SK-N-SH (cell line): ENCODE measurements around the gene CNOT1. TPM values are rescaled to one million over a fixed set of nuclear protein-coding genes. Genes with fewer than 3 reads are reported as not detected.

ENCODE experiments used
- CTCF ChIA-PET: fragments of 300-600, 350-600 bp; formaldehyde crosslinking; extraction: SDS; loops from one replicate; lab custom pipeline; 2021; lab: Yijun Ruan, JAX
- POLR2A ChIA-PET: fragments of 350-600 bp; sonication (Branson Sonifier 250); formaldehyde crosslinking; extraction: SDS; loops from one replicate; lab custom pipeline; 2020; ENCODE audit warnings: antibody characterized with exemption, inconsistent platforms; lab: Yijun Ruan, JAX
- DNase-seq: peaks from one replicate; pipeline ENCODE4 v3.0.0; 2012
- H2AFZ ChIP-seq: fragments of 200-600 bp; sonication (generic); 2 replicates; pipeline ENCODE4 v1.8.1; 2016; ENCODE audit warnings: antibody characterized with exemption, mild to moderate bottlenecking, low read depth
- H3F3A ChIP-seq: fragments of 200-600 bp; sonication (generic); replicated peaks from 2 replicates; pipeline ENCODE3; 2016; ENCODE audit warnings: antibody characterized with exemption, mild to moderate bottlenecking; ENCODE audit not compliant: insufficient read depth
- H3K27ac ChIP-seq, 2 experiments: fragments of 200-500 bp in 1 of 2; fragments of 200-600 bp in 1 of 2; sonication (Bioruptor generic) in 1 of 2; sonication (generic), shearing (Covaris generic) in 1 of 2; 2 replicates each; pipeline versions ENCODE4 v1.5.1 to v1.6.1; 2014 to 2016; ENCODE audit warnings: low read depth in 2 of 2, inconsistent platforms in 1 of 2, low read length in 1 of 2, mild to moderate bottlenecking in 1 of 2, mixed read lengths in 1 of 2
- H3K27me3 ChIP-seq: fragments of 200-600 bp; sonication (generic), shearing (Covaris generic); 2 replicates; pipeline ENCODE4 v1.6.1; 2016; ENCODE audit warnings: mixed run types; ENCODE audit not compliant: insufficient read depth
- H3K36me3 ChIP-seq, 2 experiments: fragments of 200-500 bp in 1 of 2; fragments of 200-600 bp in 1 of 2; sonication (Bioruptor generic) in 1 of 2; sonication (generic) in 1 of 2; replicated peaks in 1 of 2; 2 replicates each; pipeline versions ENCODE3 to v1.5.1; 2014 to 2016; ENCODE audit warnings: low read length in 1 of 2, mild to moderate bottlenecking in 1 of 2; ENCODE audit not compliant: insufficient read depth in 2 of 2, control insufficient read depth in 1 of 2
- H3K4me1 ChIP-seq, 2 experiments: fragments of 200-500 bp in 1 of 2; fragments of 200-600 bp in 1 of 2; sonication (Bioruptor generic) in 1 of 2; sonication (generic), shearing (Covaris generic) in 1 of 2; 2 replicates each; pipeline versions ENCODE4 v1.5.1 to v1.6.1; 2014 to 2016; ENCODE audit warnings: low read depth in 1 of 2, low read length in 1 of 2, mixed run types in 1 of 2; ENCODE audit not compliant: insufficient read depth in 2 of 2, control insufficient read depth in 1 of 2
- H3K4me2 ChIP-seq: fragments of 200-600 bp; sonication (generic), shearing (Covaris generic); 2 replicates; pipeline ENCODE4 v1.6.1; 2017; ENCODE audit warnings: mixed run types
- H3K4me3 ChIP-seq, 2 experiments: fragments of 200-500 bp in 1 of 2; fragments of 200-600 bp in 1 of 2; sonication (Bioruptor generic) in 1 of 2; sonication (generic), shearing (Covaris generic) in 1 of 2; 2 replicates each; pipeline versions ENCODE4 v1.5.1 to v1.8.1; 2014 to 2016; ENCODE audit warnings: low read depth in 2 of 2, inconsistent platforms in 1 of 2, low read length in 1 of 2, mild to moderate bottlenecking in 1 of 2, mixed read lengths in 1 of 2, moderate library complexity in 1 of 2
- H3K79me2 ChIP-seq: fragments of 200-600 bp; sonication (generic); 2 replicates; pipeline ENCODE4 v1.8.1; 2017; ENCODE audit warnings: mild to moderate bottlenecking; ENCODE audit not compliant: insufficient read depth
- H3K9ac ChIP-seq: fragments of 200-600 bp; sonication (generic); 2 replicates; pipeline ENCODE4 v1.6.1; 2017; ENCODE audit warnings: mixed run types
- H3K9me2 ChIP-seq: fragments of 200-600 bp; sonication (generic); 2 replicates; pipeline ENCODE4 v1.6.1; 2017; ENCODE audit warnings: mixed run types
- H3K9me3 ChIP-seq: fragments of 200-600 bp; sonication (generic); 2 replicates; pipeline ENCODE4 v1.6.1; 2017; ENCODE audit warnings: mixed run types, mild to moderate bottlenecking, moderate library complexity
- H4K20me1 ChIP-seq: fragments of 200-600 bp; sonication (generic); 2 replicates; pipeline ENCODE4 v1.6.1; 2017; ENCODE audit warnings: mild to moderate bottlenecking, mixed run types; ENCODE audit not compliant: insufficient read depth
- CTCF ChIP-seq: fragments of 200-600 bp; sonication (generic); IDR thresholded peaks from 2 replicates; pipeline ENCODE4 v1.6.1; 2017; ENCODE audit warnings: antibody characterized with exemption, mild to moderate bottlenecking, moderate library complexity
- EP300 ChIP-seq, 2 experiments: IDR thresholded peaks; 2 replicates each; pipeline versions ENCODE4 v1.4.0 to v1.6.1; 2012; ENCODE audit warnings: borderline replicate concordance in 1 of 2, low read depth in 1 of 2, low read length in 1 of 2
- EZH2phosphoT487 ChIP-seq: fragments of 200-600 bp; sonication (generic); IDR thresholded peaks from 2 replicates; pipeline ENCODE4 v1.6.1; 2017; ENCODE audit warnings: low read depth, mixed run types, mild to moderate bottlenecking, antibody characterized with exemption, moderate library complexity, borderline replicate concordance
- FOSL2 ChIP-seq: IDR thresholded peaks from 2 replicates; pipeline ENCODE4 v1.4.0; 2012; ENCODE audit warnings: low read depth, mild to moderate bottlenecking, moderate library complexity, borderline replicate concordance
- FOXJ3 ChIP-seq: sonication (generic); formaldehyde crosslinking; IDR thresholded peaks from 2 replicates; pipeline ENCODE4 v1.5.1; 2020; ENCODE audit warnings: mild to moderate bottlenecking, missing genetic modification reagents
- FOXM1 ChIP-seq: IDR thresholded peaks from 2 replicates; pipeline ENCODE4 v1.4.0; 2012; ENCODE audit warnings: low read depth, mild to moderate bottlenecking
- GABPA ChIP-seq: IDR thresholded peaks from 2 replicates; pipeline ENCODE4 v1.4.0; 2012; ENCODE audit warnings: low read depth, mild to moderate bottlenecking
- IRF3 ChIP-seq: fragments of 150-350 bp; IDR thresholded peaks from 2 replicates; pipeline ENCODE4 v1.6.1; 2016; ENCODE audit warnings: mild to moderate bottlenecking, low read depth, low read length
- JUND ChIP-seq: IDR thresholded peaks from 2 replicates; pipeline ENCODE4 v1.4.0; 2012
- MAX ChIP-seq: IDR thresholded peaks from 2 replicates; pipeline ENCODE4 v1.4.0; 2012; ENCODE audit warnings: low read depth
- MXI1 ChIP-seq: IDR thresholded peaks from 2 replicates; pipeline ENCODE4 v1.6.1; 2012; ENCODE audit warnings: mild to moderate bottlenecking, low read depth, low read length, improper control_type of control experiment
- NFIC ChIP-seq: IDR thresholded peaks from 2 replicates; pipeline ENCODE4 v1.4.0; 2012; ENCODE audit warnings: borderline replicate concordance
- NRF1 ChIP-seq: IDR thresholded peaks from 2 replicates; pipeline ENCODE4 v1.6.1; 2012; ENCODE audit warnings: low read depth, mild to moderate bottlenecking, low read length
- PBX3 ChIP-seq: IDR thresholded peaks from 2 replicates; pipeline ENCODE4; 2012
- POLR2AphosphoS5 ChIP-seq: IDR thresholded peaks from 2 replicates; pipeline ENCODE4 v1.6.1; 2012; ENCODE audit warnings: low read depth, low read length
- RCOR1 ChIP-seq: fragments of 150-350 bp; IDR thresholded peaks from 2 replicates; pipeline ENCODE4 v1.6.1; 2017; ENCODE audit warnings: antibody characterized with exemption, low read length
- RXRA ChIP-seq: IDR thresholded peaks from 2 replicates; pipeline ENCODE4 v1.4.0; 2012; ENCODE audit warnings: low read depth, mild to moderate bottlenecking, borderline replicate concordance
- SMC3 ChIP-seq: IDR thresholded peaks from 2 replicates; pipeline ENCODE4 v1.6.1; 2012; ENCODE audit warnings: low read depth, low read length, improper control_type of control experiment
- TCF12 ChIP-seq: IDR thresholded peaks from 2 replicates; pipeline ENCODE4 v1.4.0; 2012
- TEAD4 ChIP-seq: IDR thresholded peaks from 2 replicates; pipeline ENCODE4 v1.4.0; 2012; ENCODE audit warnings: mild to moderate bottlenecking, borderline replicate concordance; ENCODE audit not compliant: insufficient read depth
- USF1 ChIP-seq: IDR thresholded peaks from 2 replicates; pipeline ENCODE4 v1.4.0; 2012; ENCODE audit warnings: low read depth, borderline replicate concordance
- YY1 ChIP-seq: IDR thresholded peaks from 2 replicates; pipeline ENCODE4 v1.4.0; 2012; ENCODE audit warnings: low read depth, mild to moderate bottlenecking
- WGBS: methylation state at CpG from one replicate; pipeline ENCODE4 v1.1.6; 2017; ENCODE audit warnings: low lambda C conversion rate; 5-methylcytosine and 5-hydroxymethylcytosine counted together
- polyA plus RNA-seq, 3 experiments: library from polyadenylated mRNA; depleted of rRNA; stranded (reverse); fragments of >200 nt; gene quantifications; 2 replicates each; pipeline ENCODE4 v1.2.3, GENCODE V29; 2012

Gene CNOT1
- polyA plus RNA-seq, 1 of the 3 experiments (the other 2 are of a cell fraction), result 77.8 TPM

GRCh38 chr16:58639230-58639629, 9.6 kb upstream of the CNOT1 start:
- no peaks in the 10 kb centered on the region; a peak in 1 of 4 replicates for H3K4me1 ChIP-seq
- no peaks in the 10 kb centered on the region for H3K9me3 ChIP-seq
- TF ChIP-seq NRF1 (no peak), FOSL2 (no peak), SMC3 (no peak), RCOR1 (no peak), POLR2AphosphoS5 (no peak)
- no peak overlapping the region for H3K4me3 ChIP-seq
- WGBS, result 58% methylated on average over 4 of the region's 4 CpGs
- no peak overlapping the region for H3K27ac ChIP-seq
- H3K36me3 ChIP-seq, result no peaks in the 10 kb centered on the region
- H3K79me2 ChIP-seq, result no peaks in the 10 kb centered on the region
- CTCF ChIA-PET, result interaction anchor here (0.7 to 0.9 kb wide), 2 partner anchors 18 to 21 kb away, joined by 3 read pairs; no protein-coding TSS in a partner anchor
- peaks cover 5% of the 10 kb centered on the region for H3F3A ChIP-seq
- H3K9ac ChIP-seq, result no peak overlapping the region
- H4K20me1 ChIP-seq, result no peaks in the 10 kb centered on the region
- H3K9me2 ChIP-seq, result no peaks in the 10 kb centered on the region
- no peak overlapping the region for H3K4me2 ChIP-seq
- no peak overlapping the region for H2AFZ ChIP-seq
- no peak for DNase-seq
- POLR2A ChIA-PET, result no interaction called here
- no peaks in the 10 kb centered on the region for H3K27me3 ChIP-seq

GRCh38 chr16:58638148-58639036, 8.8 kb upstream of the CNOT1 start:
- Histone ChIP-seq H3K36me3 (no peaks in the 10 kb centered on the region), H3F3A (peaks cover 5% of the 10 kb centered on the region), H4K20me1 (no peaks in the 10 kb centered on the region), H3K27me3 (no peaks in the 10 kb centered on the region), H3K9me3 (no peaks in the 10 kb centered on the region), H3K27ac (peak overlapping the region; percentile 8 to 53; a peak in 3 of 4 replicates), H3K4me1 (no peaks in the 10 kb centered on the region; a peak in 1 of 4 replicates), H3K9me2 (no peaks in the 10 kb centered on the region), H2AFZ (peak overlapping the region; percentile 44), H3K4me2 (no peak overlapping the region; the same call in 1 of the 2 replicates), H3K9ac (no peak overlapping the region), H3K79me2 (no peaks in the 10 kb centered on the region), H3K4me3 (no peak overlapping the region)
- no peak for DNase-seq
- POLR2A ChIA-PET, result no interaction called here
- CTCF ChIA-PET, result interaction anchor here (0.6 to 1.2 kb wide), 4 partner anchors 14 to 302 kb away, joined by 3 to 4 read pairs (median 3); no protein-coding TSS in a partner anchor
- 34% methylated on average over 8 of the region's 8 CpGs for WGBS
- no peak for TF ChIP-seq FOXJ3
- peak; percentile 56 for TF ChIP-seq TCF12
- TF ChIP-seq IRF3, result no peak
- TF ChIP-seq TEAD4, result no peak
- no peak; a peak in 1 of 4 replicates for TF ChIP-seq EP300 (IDR thresholded peaks at IDR 0.05; ENCODE audit: borderline replicate concordance in 1 of 2, low read depth in 1 of 2, low read length in 1 of 2)
- TF ChIP-seq RCOR1, result no peak
- no peak for TF ChIP-seq PBX3
- no peak for TF ChIP-seq GABPA
- no peak for TF ChIP-seq FOXM1
- TF ChIP-seq MAX, result peak; percentile 62; the same call in 1 of the 2 replicates
- peak; percentile 60 for TF ChIP-seq CTCF
- TF ChIP-seq USF1, result no peak
- TF ChIP-seq JUND, result no peak; the same call in 1 of the 2 replicates
- no peak for TF ChIP-seq YY1
- 0 out of 2 replicates have a peak, but pooled peaks have one; percentile 18 for TF ChIP-seq RXRA
- TF ChIP-seq EZH2phosphoT487, result no peak
- no peak for TF ChIP-seq MXI1
- TF ChIP-seq SMC3, result peak; percentile 34
- TF ChIP-seq FOSL2, result peak; percentile 66; the same call in 1 of the 2 replicates
- TF ChIP-seq NFIC, result peak; percentile 56
